HCT116 (cell line): ENCODE measurements around the gene LIN54. TPM values are rescaled to one million over a fixed set of nuclear protein-coding genes. Genes with fewer than 3 reads are reported as not detected.

ENCODE experiments used
- ATAC-seq: fragments of 200-7000 bp; cut with Tn5 transposase; 2 replicates; pipeline ENCODE4 v1.9.1; 2020; ENCODE audit warnings: mild to moderate bottlenecking, moderate library complexity
- BruUV-seq: library from RNA; stranded (reverse); fragments of 400-500 nt; replicated peaks from 2 replicates; lab custom pipeline; 2021; lab: Mats Ljungman, UMichigan
- CTCF ChIA-PET: fragments of 300-600 bp; sonication (Branson Sonifier 250); formaldehyde crosslinking; loops from one replicate; lab custom pipeline; 2021; ENCODE audit warnings: antibody characterized with exemption; lab: Charles Lee
- POLR2A ChIA-PET: fragments of 300-600, 350-600 bp; sonication (Branson Sonifier 250); formaldehyde crosslinking; loops from one replicate; lab custom pipeline; 2021; ENCODE audit warnings: antibody characterized with exemption; lab: Charles Lee
- RAD21 ChIA-PET, 2 experiments: fragments of 300-600 bp; sonication (Branson Sonifier 250); formaldehyde crosslinking; loops; one replicate each; lab custom pipeline; 2023; ENCODE audit warnings: low total read pairs in 2 of 2; ENCODE audit not compliant: uncharacterized antibody in 2 of 2, unreplicated experiment in 2 of 2, low non-redundant PET in 1 of 2; lab: Charles Lee
- DNase-seq: peaks from one replicate; pipeline ENCODE4 v3.0.0-alpha.2; 2010; ENCODE audit warnings: low read depth, low spot score
- H2AFZ ChIP-seq: fragments of 200-600 bp; shearing (Covaris generic), sonication (generic); 2 replicates; pipeline ENCODE4 v1.6.1; 2017; ENCODE audit warnings: low read depth, mixed run types, mixed read lengths, antibody characterized with exemption, low read length; ENCODE audit not compliant: poor library complexity, severe bottlenecking
- H3K27ac ChIP-seq: 2 replicates; pipeline ENCODE4 v1.5.1; 2012; ENCODE audit warnings: low read depth, low read length
- H3K27me3 ChIP-seq: fragments of 200-600 bp; sonication (generic); 2 replicates; pipeline ENCODE4 v1.6.1; 2016; ENCODE audit warnings: mixed run types, low read length, mixed read lengths; ENCODE audit not compliant: insufficient read depth
- H3K36me3 ChIP-seq, 2 experiments: fragments of 200-500 bp in 1 of 2; fragments of 200-600 bp in 1 of 2; sonication (Bioruptor generic) in 1 of 2; sonication (generic) in 1 of 2; 2 replicates each; pipeline versions ENCODE4 v1.5.1 to v1.6.1; 2014 to 2016; ENCODE audit warnings: low read length in 2 of 2, inconsistent platforms in 1 of 2, mixed read lengths in 1 of 2, mixed run types in 1 of 2; ENCODE audit not compliant: insufficient read depth in 2 of 2, control insufficient read depth in 1 of 2
- H3K4me1 ChIP-seq, 2 experiments: fragments of 200-600 bp in 1 of 2; sonication (generic) in 1 of 2; 2 replicates each; pipeline versions ENCODE4 v1.5.1 to v1.6.1; 2012 to 2017; ENCODE audit warnings: low read length in 2 of 2, inconsistent platforms in 1 of 2, mild to moderate bottlenecking in 1 of 2, mixed read lengths in 1 of 2, mixed run types in 1 of 2, moderate library complexity in 1 of 2; ENCODE audit not compliant: insufficient read depth in 2 of 2, control insufficient read depth in 1 of 2
- H3K4me2 ChIP-seq: fragments of 200-600 bp; sonication (generic); 2 replicates; pipeline ENCODE4 v1.6.1; 2017; ENCODE audit warnings: mixed run types, low read length, mixed read lengths
- H3K4me3 ChIP-seq, 2 experiments: fragments of 200-600 bp in 1 of 2; sonication (generic) in 1 of 2; replicated peaks in 1 of 2; 2 replicates each; pipeline ENCODE4 v1.5.1; 2011 to 2016; ENCODE audit warnings: low read length in 2 of 2, control low read depth in 1 of 2, low read depth in 1 of 2, mild to moderate bottlenecking in 1 of 2, mixed read lengths in 1 of 2, mixed run types in 1 of 2
- H3K79me2 ChIP-seq: fragments of 200-600 bp; sonication (generic); 2 replicates; pipeline ENCODE4 v1.6.1; 2017; ENCODE audit warnings: mild to moderate bottlenecking, mixed run types, low read length, moderate library complexity, mixed read lengths; ENCODE audit not compliant: insufficient read depth
- H3K9ac ChIP-seq: fragments of 200-600 bp; sonication (generic); 2 replicates; pipeline ENCODE4 v1.6.1; 2016; ENCODE audit warnings: low read length, mixed read lengths
- H3K9me2 ChIP-seq: fragments of 200-600 bp; sonication (generic), shearing (Covaris generic); 2 replicates; pipeline ENCODE4 v1.6.1; 2017; ENCODE audit warnings: mixed run types, mild to moderate bottlenecking, moderate library complexity; ENCODE audit not compliant: insufficient read depth
- H3K9me3 ChIP-seq, 2 experiments: fragments of 200-500 bp in 1 of 2; fragments of 200-600 bp in 1 of 2; sonication (Bioruptor generic) in 1 of 2; sonication (generic) in 1 of 2; 2 replicates each; pipeline ENCODE4 v1.6.1; 2014 to 2017; ENCODE audit warnings: low read length in 2 of 2, mixed read lengths in 2 of 2, inconsistent platforms in 1 of 2, low read depth in 1 of 2, mild to moderate bottlenecking in 1 of 2, mixed run types in 1 of 2, moderate library complexity in 1 of 2; ENCODE audit not compliant: control insufficient read depth in 1 of 2, insufficient read depth in 1 of 2
- H4K20me1 ChIP-seq: fragments of 200-600 bp; sonication (generic), shearing (Covaris generic); 2 replicates; pipeline ENCODE4 v1.6.1; 2017; ENCODE audit warnings: mixed run types, mild to moderate bottlenecking, moderate library complexity; ENCODE audit not compliant: insufficient read depth
- CEBPB ChIP-seq: IDR thresholded peaks from 2 replicates; pipeline ENCODE4 v1.6.1; 2012; ENCODE audit warnings: low read depth
- CTCF ChIP-seq, 3 experiments: fragments of 200-600 bp in 1 of 3; sonication (generic) in 1 of 3; IDR thresholded peaks in 2 of 3; conservative IDR thresholded peaks in 1 of 3; 2 replicates each; pipeline ENCODE4 v1.5.1; 2012 to 2017; ENCODE audit warnings: low read depth in 2 of 3, low read length in 2 of 3, antibody characterized with exemption in 1 of 3, borderline replicate concordance in 1 of 3, control low read depth in 1 of 3, mild to moderate bottlenecking in 1 of 3, mixed read lengths in 1 of 3, mixed run types in 1 of 3, moderate library complexity in 1 of 3; ENCODE audit not compliant: insufficient read depth in 1 of 3
- EGR1 ChIP-seq: IDR thresholded peaks from 2 replicates; pipeline ENCODE4 v1.6.1; 2012; ENCODE audit warnings: low read depth
- ELF1 ChIP-seq: IDR thresholded peaks from 2 replicates; pipeline ENCODE4 v1.6.1; 2012; ENCODE audit warnings: low read depth, borderline replicate concordance
- EZH2 ChIP-seq: fragments of 200-600 bp; sonication (generic); IDR thresholded peaks from 2 replicates; pipeline ENCODE4 v1.6.1; 2017; ENCODE audit warnings: antibody characterized with exemption, mixed run types
- EZH2phosphoT487 ChIP-seq: fragments of 200-600 bp; IDR thresholded peaks from 2 replicates; pipeline ENCODE4 v1.6.1; 2018; ENCODE audit warnings: antibody characterized with exemption, borderline replicate concordance
- FOSL1 ChIP-seq: IDR thresholded peaks from 2 replicates; pipeline ENCODE4 v1.6.1; 2012; ENCODE audit warnings: low read depth
- POLR2AphosphoS5 ChIP-seq: IDR thresholded peaks from 2 replicates; pipeline ENCODE4 v1.6.1; 2011; ENCODE audit warnings: mild to moderate bottlenecking, low read depth, low read length, moderate library complexity
- RAD21 ChIP-seq: IDR thresholded peaks from 2 replicates; pipeline ENCODE4 v1.6.1; 2012; ENCODE audit warnings: low read depth, mild to moderate bottlenecking
- SIN3A ChIP-seq: IDR thresholded peaks from 2 replicates; pipeline ENCODE4 v1.6.1; 2012; ENCODE audit warnings: low read depth
- SRF ChIP-seq: IDR thresholded peaks from 2 replicates; pipeline ENCODE4 v1.6.1; 2012; ENCODE audit warnings: low read depth
- ZBTB33 ChIP-seq: IDR thresholded peaks from 2 replicates; pipeline ENCODE4 v1.6.1; 2011; ENCODE audit warnings: mild to moderate bottlenecking, low read length, moderate library complexity; ENCODE audit not compliant: insufficient replicate concordance; ENCODE audit errors: extremely low read depth
- ZNF274 ChIP-seq: fragments of 200-500 bp; sonication (Bioruptor generic); IDR thresholded peaks from 2 replicates; pipeline ENCODE4 v1.6.1; 2014; ENCODE audit warnings: mild to moderate bottlenecking, low read depth, low read length, inconsistent platforms
- intact Hi-C: fragments of 100-400 bp; cut with micrococcal nuclease; formaldehyde crosslinking; loops from 2 replicates; pipeline ENCODE4 v1.10.0; 2022
- total RNA-seq: library from RNA; stranded (reverse); gene quantifications from one replicate; pipeline ENCODE4 v1.2.1, GENCODE V29; 2021; ENCODE audit not compliant: unreplicated experiment
- TF ChIP-seq, protein P1 (sequence below): IDR thresholded peaks from 2 replicates; pipeline ENCODE4 v1.6.1; 2012
- TF ChIP-seq, protein P2 (sequence below): IDR thresholded peaks from 2 replicates; pipeline ENCODE4 v1.6.1; 2012

LIN54 gene
- total RNA-seq, 1 experiment from 2014 or later = 15.6 TPM

DNA sequence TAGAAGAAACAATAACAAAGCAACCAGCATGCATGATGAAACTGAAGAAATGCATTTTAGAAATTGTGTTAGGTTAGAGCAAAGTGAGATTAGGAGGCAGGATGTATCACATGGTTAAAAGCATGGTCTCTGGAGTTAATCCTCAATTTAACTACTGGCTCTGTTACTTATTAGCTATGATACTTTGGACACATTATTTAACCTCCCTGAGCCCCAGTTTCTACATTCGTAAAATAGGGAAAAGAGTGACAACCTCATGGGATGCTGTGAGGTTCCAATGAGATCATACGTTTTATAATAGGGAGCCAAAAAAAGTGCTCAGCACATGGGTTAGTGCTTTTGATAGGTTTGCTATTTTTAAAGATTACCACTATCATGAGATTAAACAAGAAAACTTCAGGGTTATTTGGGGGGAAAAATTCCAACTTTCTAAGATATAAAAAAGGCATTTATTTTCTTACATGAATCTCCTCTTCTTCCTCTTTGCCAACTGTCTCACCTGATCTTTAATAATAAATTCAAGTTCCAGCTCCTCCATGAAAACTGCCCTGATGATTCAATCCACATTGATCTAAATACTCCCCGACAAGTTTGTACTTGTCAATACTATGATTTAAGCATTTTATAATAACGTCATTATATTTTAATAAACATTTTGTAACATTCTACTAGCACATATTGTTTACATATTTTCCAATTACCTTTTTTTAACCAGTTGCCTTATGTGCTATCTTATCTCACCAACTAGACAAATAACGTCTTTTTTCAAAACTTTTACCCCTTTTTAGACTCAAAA lies 124.3 kb downstream of the LIN54 start:
- ATAC-seq = no peak
- no peak overlapping the region for H3K4me3 ChIP-seq
- no peaks in the 10 kb centered on the region for H3K9me3 ChIP-seq
- H3K27ac ChIP-seq = no peak overlapping the region
- H3K4me1 ChIP-seq = peaks cover 3 to 12% of the 10 kb centered on the region in 2 experiments; a peak in 3 of 4 replicates
- H3K36me3 ChIP-seq = no peaks in the 10 kb centered on the region
- H4K20me1 ChIP-seq = 0 out of 2 replicates have a peak, but pooled peaks cover 6% of the 10 kb centered on the region
- ChIA-PET RAD21 (no interaction called here), CTCF (interaction anchor here (1.5 kb wide), 1 partner anchor 34 kb away, joined by 3 read pairs; no protein-coding TSS in a partner anchor), POLR2A (interaction anchor here (1.2 kb wide), 1 partner anchor 14 kb away, joined by 3 read pairs; the partner anchor contains the start of gene THAP9)
- H3K9me2 ChIP-seq = no peaks in the 10 kb centered on the region
- H3K79me2 ChIP-seq = peaks cover 94% of the 10 kb centered on the region
- H3K27me3 ChIP-seq = no peaks in the 10 kb centered on the region
- TF ChIP-seq SIN3A (no peak), ELF1 (no peak), CEBPB (no peak), EZH2phosphoT487 (no peak), EZH2 (no peak), POLR2AphosphoS5 (no peak), RAD21 (no peak), ZBTB33 (no peak), FOSL1 (no peak), EGR1 (no peak), ZNF274 (no peak), CTCF (IDR thresholded peaks at IDR 0.05 in 2 of 3, conservative IDR thresholded peaks at IDR 0.05 in 1 of 3; ENCODE audit: borderline replicate concordance in 1 of 3, insufficient read depth in 1 of 3, low read depth in 2 of 3, low read length in 2 of 3) (no peak), SRF (no peak)
- TF ChIP-seq, protein P1, sequence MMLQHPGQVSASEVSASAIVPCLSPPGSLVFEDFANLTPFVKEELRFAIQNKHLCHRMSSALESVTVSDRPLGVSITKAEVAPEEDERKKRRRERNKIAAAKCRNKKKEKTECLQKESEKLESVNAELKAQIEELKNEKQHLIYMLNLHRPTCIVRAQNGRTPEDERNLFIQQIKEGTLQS = no peak
- TF ChIP-seq, protein P2, sequence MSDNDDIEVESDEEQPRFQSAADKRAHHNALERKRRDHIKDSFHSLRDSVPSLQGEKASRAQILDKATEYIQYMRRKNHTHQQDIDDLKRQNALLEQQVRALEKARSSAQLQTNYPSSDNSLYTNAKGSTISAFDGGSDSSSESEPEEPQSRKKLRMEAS = no peak
- intact Hi-C loops = no loop called here
- no TSS peak for BruUV-seq
- H3K4me2 ChIP-seq = no peak overlapping the region
- no peak overlapping the region for H3K9ac ChIP-seq
- H2AFZ ChIP-seq = no peak overlapping the region
- no peak for DNase-seq
